ENCODE data around the gene APOBEC4.
"Not testable (repeated sequence)": the region's sequence is repeated elsewhere in the genome, so short reads cannot be mapped to it uniquely, and the experiment has no call there.

The APOBEC4 gene

GRCh38 chr1:183652547-183653461 is at the start of gene APOBEC4:
APOBEC4 (minus strand) TSS chr1:183653316; CDS start chr1:183648781, 4,535 bp downstream.
- DNase-seq, result no peak

- DNase-seq, result no peak
Observed at GRCh38 chr1:183702813-183703198, 49.7 kb upstream of the APOBEC4 start.

- no peak for DNase-seq
Observed at GRCh38 chr1:183702087-183702812, 49.1 kb upstream of the APOBEC4 start.

- DNase-seq, result no peak
Observed at GRCh38 chr1:183699616-183700160, 46.6 kb upstream of the APOBEC4 start.

DNA sequence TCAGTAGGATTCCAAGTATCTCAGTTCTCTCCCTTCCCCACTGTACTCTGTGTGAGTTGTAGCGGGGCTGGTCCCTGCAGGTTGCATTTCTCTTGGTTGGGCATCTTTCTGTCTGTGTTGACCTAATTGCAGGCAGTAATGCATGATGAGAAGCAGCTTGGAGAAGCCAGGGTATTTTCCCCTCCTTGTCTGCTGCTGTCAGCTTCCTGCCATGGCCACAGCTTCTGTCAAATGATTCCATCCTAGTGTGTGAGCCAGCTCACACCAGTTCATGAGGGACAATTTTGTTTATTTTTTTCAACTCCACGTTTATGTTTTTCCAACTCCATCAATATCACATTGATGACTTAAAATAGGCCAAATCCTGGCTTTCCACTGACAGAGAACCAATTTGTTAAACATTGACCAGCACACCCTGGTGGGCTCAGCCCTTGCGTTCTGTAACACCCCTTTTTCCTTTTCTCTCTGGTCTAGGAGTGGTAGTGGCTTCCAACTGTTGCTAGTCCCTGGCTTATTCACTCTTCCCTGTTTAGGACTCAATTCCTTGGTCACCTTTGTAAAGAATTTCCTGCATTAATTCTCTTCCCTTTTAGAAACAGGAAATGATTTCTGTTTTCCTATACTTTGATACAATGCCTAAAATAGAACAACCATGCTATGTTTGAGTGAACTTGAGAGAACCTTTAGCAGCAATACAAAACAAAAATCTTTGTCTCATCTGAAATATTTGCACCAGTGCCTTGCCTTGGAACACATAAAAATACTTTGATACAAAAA is 44.9 kb upstream of the APOBEC4 start:
- DNase-seq, result no peak

DNA sequence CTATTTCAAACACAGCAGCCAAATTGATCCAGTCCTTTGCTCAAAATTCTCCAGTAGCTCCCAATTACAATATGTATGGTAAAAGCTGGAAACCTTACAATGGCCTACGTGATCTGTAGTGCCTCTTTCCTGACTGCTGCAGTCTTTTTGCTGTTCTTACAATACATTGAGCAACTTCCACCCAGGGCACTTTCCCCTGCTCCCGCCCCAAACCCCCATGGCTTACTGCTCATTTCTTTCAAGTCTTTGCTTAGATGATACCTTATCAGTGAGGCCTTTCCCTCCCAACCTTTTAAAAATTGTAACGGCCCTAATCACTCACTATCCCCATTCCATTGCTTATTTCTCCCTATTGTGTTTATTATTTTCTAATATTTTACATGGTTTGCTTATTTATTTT is 43.9 kb upstream of the APOBEC4 start:
- no peak for DNase-seq

DNA sequence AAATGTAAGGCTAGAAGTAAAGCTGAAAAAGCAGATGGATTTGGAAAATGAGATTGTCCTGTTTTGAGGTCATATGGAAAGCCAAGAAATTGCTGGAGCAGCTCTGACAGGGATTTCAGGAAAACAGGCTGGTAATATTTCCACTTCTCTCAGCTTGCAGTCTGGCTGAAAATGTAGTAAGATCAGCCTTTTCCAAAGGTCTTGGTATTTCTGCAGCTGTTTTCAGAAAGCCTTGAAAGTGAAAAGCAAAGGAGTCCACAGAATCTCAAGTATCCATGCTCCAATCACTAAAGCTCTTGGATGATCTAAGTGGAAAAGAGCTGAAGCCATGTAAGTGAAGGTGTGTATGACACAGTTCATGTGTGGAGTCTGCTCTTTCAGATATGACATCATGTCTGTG is 41.6 kb upstream of the APOBEC4 start:
- DNase-seq, result no peak

- DNase-seq, result no peak
Observed at GRCh38 chr1:183694066-183694465, 41.0 kb upstream of the APOBEC4 start.

- DNase-seq, result no peak
Observed at GRCh38 chr1:183693521-183693920, 40.4 kb upstream of the APOBEC4 start.

GRCh38 chr1:183689762-183690204 is 36.7 kb upstream of the APOBEC4 start:
- no peak for DNase-seq

GRCh38 chr1:183688341-183689060 is 35.4 kb upstream of the APOBEC4 start:
- no peak for DNase-seq

DNA sequence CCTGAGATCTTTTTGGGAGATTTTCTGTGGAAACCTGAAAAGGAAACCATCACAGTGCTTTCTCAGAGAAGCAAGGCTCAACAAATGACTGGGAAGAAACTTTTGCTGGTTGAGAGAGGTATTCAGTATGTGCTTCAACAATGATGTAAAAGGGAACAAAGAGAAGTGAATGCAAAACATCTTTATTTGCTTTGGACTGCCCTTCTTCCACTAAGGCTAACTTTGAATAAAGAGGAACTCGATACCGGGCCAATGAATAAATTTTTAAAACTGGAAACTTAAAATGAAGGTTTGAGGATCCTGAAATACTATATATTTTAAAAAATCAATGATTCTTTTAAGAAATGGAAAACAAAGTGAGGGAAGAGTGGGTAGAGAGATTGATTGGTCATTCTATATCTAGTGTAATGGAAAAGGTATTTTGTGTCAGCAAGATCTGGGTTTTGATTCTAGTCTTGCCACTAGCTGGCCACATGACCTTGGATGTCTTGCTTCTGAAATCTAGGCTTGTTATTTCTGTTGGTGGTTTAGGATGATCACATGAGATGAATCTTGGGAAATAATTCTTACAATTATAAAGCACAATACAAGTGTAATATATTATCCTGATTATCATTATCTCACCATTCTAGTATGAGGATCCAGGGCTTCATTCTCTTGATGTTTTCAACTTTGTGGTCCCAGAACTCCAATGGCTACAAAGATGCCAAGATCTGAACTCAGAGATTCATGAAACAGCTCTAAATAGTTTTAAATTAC is 34.6 kb upstream of the APOBEC4 start:
- no peak for DNase-seq

DNA sequence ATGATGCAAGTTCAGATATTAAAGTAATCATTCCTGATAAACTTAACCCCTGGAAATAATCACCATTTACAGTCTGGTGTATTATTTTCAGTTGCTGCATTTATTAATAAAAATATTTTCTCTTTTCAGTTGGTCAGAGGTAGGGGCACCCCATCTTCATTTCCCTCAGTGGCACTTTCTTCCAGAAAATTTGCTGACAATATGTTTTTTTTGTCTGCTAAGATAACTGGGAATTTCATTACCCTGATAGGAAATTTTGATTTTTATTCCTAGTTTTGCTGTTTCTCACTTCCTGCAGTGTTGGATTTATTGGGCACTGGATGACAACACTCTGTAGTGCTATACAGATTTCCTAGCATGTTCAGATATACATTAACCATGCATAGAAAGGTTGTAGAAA is 33.1 kb upstream of the APOBEC4 start:
- no peak for DNase-seq

GRCh38 chr1:183685112-183685713 is 32.1 kb upstream of the APOBEC4 start:
- DNase-seq, result peak; percentile 11

DNA sequence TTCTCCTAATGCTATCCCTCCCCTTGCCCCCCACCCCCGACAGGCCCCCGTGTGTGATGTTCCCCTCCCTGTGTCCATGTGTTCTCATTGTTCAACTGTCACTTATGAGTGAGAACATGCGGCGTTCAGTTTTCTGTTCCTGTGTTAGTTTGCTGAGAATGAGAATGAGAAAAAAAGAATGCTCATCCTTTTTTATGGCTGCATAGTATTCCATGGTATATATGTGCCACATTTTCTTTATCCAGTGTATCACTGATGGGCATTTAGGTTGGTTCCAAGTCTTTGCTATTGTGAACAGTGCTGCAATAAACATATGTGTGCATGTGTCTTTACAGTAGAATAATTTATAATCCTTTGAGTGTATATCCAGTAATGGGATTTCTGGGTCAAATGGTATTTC is 26.2 kb upstream of the APOBEC4 start:
- DNase-seq, result not testable (repeated sequence)

DNA sequence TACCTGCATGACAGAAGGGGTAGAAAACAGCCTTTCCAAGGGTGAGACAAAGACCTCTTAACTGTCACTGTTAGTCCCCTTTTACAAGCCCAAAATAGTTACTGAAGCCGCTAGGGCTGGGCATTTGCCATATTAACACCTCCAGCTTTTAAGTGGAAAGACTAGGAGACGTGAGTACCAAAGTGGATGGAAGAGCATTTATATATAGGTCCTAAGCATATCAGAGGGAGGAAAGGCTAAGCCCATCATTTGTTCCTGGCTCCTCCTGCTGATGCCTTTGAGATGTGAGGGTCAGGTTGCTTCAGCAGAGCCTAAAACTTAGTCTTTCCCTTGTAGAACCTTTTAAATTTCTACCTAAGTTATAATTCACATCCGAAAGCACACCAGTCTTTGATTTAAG is 25.7 kb upstream of the APOBEC4 start:
- no peak for DNase-seq

GRCh38 chr1:183676586-183677189 is 23.6 kb upstream of the APOBEC4 start:
- no peak for DNase-seq

- DNase-seq, result no peak
Observed at GRCh38 chr1:183675883-183676585, 22.9 kb upstream of the APOBEC4 start.

DNA sequence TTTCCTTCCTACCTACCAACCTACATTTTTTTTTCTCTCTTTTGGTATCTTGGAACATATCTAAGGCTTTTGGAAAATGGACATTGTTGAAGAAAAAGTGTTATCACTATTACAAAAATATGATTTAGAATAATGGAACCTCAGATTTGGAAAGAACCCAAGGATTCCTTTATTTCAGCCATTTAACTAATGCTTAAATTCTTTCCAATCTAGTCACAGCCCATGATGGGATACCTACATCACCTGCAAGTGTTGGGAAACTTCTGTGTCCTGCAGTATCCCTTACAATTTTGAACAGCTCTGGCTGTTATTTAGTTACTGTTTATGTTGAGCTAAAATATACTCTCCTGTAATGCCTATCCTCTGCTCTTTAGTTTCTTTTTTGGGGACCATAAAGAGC is 22.3 kb upstream of the APOBEC4 start:
- no peak for DNase-seq

- DNase-seq, result no peak
Observed at GRCh38 chr1:183674886-183675285, 21.8 kb upstream of the APOBEC4 start.
